OCI-M2 (cell line): ENCODE measurements around the gene AIFM1.

Source experiments
- DNase-seq: peaks from one replicate; lab custom pipeline; 2025; ENCODE audit not compliant: unreplicated experiment; lab: John Stamatoyannopoulos, UW

The AIFM1 gene

DNA sequence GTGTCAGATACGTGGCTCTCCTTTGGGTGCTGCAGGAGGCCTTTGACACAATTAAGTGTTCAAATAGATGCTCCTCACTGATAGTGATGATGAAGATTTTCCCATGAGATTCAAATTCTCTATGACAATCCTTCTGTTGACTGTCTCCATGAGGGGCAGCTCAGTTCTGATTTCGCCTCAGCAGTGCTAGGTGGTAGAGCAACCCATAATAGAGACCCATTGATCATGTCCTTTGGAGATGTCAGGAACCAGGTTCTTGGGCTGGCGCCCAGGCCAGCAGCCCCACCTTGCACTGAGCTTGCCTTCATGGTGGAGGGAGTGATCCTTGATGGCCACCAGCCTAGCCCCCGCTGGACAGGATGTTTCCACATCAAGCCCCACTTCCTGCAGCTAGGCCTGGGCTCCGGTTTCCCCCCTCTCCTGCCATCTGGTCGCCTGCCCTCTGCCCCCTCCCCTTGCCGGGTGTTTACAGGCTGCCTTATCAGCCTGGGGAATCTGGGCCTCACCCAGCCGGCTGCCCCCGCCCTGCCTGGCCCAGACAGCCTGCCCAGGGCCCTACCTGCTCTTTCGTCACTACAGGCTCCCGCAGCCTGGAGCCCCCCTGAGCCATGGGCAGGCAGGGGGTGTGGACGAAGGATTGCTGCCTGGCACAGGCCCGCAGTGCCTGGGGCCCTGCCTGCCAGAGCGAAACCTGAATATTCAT, 68.0 kb downstream of the AIFM1 start:
- no peak for DNase-seq

DNA sequence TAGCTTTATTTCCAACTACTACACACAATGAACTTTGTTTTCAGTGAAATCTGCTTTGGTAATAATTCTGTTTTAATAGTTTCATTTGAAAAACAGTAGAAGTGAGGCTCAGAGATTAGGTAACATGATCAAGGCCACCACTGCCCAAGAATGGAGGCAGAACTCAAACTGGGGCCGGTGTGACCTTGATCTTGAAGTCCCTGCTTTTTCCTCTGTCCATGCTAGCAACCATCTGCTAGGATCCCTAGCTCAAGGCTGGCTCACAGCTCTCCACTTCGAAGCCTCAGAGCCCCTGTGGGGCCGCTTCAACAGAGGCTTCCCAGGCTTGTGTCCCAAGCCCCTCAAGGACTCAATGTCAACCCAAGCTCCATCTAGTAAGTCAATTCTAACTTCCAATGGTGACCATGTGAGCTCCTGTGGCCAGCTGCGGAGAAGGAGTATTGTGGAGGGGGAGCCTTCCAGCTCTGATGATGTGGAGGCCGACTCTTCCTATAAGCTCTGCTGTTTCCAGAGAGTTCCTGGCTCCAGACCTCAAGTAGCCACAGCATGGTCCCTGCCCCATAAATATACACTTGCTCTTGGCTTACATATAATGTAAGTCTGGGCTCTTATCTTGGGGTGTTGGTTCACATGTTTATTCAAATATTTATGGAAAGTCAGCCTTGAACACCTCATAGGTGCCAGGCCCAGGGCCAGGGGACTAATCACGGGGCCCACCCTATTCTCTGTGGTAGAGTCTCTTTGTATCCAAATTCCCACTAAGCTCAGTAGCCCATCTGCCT, 70.2 kb downstream of the AIFM1 start:
- DNase-seq = no peak

- no peak for DNase-seq
These were observed 70.9 kb downstream of the AIFM1 start for GRCh38 chrX:130094696-130095095.

DNA sequence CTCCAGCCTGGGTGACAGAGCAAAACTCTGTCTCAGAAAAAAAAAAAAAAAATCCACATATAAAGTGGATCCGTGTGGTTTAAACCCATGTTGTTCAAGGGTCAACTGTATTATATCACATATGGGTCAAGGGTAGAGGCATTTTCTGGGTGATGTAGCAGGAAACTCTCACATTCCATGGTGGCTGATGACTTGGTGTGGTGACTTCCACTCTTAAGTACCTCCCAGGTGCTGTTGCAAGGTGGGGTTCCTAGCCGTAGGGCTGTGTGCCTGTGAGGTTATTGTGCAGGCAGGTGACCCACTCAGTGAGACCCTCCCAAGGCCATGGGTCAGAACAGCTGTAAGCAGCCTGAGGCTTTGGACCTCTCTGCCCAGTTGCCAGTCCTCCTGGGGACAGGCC, 72.4 kb downstream of the AIFM1 start:
- no peak for DNase-seq

GRCh38 chrX:130091980-130092522, 73.6 kb downstream of the AIFM1 start:
- DNase-seq = no peak

DNA sequence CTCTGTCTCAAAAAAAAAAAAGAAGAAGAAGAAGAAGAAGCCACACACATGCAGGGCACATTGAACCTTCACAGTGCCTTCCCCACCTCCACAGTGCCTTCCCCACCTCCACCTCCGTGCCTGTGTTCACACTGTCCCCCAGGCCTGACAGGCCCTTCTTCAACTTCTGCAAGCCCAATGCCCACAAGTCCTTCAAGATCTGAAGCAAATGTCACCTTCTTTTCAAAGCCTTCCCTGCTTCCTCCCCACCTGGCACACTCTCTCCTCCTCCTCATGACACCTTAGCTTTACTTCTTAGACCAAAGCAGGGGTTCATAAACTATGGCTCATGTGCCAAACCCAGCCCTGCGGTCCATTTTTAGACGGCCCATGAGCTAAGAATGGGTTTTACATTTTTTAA, 75.3 kb downstream of the AIFM1 start:
- DNase-seq = no peak

DNA sequence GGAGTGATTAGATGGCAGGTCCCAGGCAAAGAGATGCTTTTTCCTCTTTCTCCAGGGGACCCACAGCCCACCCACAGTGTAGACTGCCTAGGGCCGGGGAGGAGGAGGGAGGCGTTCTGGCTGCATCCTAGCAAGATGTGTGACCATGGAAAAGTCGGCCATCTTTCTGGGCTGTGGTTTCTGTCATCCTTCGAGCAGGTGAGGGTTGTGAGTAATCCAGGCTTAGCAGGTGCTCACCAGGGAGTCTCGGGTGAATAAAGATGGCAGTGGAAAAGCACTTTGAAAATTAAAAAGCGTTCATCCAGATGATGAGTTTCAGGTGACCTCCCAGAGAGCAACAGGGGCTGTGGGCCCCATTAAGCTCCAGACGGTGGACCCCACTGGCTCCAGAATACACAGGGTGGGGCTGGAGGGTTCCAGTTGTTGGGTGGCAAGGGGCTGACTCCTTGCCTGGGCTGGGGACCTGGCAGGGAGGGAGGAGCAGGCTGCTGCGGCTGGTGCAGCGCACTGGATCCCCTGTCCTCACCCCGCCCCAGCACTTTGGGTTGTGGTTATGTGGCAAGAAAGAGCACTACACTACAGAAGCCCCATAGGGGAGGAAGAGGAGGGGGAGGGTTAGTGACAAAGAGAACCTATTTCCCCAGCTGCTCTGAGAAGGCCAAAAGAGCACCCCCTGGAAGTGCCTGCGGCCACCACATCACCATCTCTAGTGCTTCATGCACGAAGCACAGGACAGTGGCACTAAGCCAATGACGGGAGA, 79.0 kb downstream of the AIFM1 start:
- no peak for DNase-seq

DNA sequence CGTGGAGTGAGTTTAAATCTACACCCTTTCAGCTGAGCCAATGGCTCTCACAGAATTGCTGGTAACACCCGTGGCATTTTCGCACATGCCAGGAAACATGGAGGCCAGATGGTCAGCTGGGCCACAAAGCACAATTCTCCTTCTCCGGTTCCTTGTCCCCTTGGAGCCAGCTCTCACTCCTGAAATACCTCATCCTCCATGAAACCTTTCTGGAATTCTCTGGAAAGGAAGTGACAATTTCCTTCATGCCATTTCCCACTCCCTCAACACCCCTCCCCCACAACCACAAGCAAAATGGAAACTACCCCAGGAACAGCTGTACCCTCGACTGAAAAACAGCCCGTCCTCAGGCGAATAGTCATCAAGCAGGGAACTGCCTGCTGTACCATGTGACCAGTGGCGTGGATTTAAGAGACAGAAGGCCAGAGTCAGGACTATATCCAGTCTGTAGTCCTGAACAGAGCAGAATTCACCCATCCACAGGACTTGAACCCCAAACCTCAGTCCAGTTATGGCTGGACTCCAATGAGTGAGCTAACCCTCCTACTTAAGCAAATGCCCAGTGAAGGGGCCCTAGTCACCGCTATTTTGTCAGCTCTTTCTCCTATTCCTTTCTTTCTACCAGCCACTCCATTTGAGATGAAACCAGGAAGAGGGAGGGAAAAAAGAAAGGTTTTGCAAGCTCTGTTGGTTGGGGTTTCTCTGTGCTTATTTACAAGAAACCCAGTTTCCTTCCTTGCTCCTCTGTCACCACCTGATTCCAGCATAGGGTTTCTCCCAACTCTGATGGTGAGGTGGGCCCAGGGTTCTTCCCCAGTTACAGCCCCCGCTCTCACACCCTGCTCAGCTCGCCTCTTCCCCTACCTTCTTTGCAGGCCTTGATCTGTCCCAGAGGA, 79.8 kb downstream of the AIFM1 start:
- DNase-seq = no peak

DNA sequence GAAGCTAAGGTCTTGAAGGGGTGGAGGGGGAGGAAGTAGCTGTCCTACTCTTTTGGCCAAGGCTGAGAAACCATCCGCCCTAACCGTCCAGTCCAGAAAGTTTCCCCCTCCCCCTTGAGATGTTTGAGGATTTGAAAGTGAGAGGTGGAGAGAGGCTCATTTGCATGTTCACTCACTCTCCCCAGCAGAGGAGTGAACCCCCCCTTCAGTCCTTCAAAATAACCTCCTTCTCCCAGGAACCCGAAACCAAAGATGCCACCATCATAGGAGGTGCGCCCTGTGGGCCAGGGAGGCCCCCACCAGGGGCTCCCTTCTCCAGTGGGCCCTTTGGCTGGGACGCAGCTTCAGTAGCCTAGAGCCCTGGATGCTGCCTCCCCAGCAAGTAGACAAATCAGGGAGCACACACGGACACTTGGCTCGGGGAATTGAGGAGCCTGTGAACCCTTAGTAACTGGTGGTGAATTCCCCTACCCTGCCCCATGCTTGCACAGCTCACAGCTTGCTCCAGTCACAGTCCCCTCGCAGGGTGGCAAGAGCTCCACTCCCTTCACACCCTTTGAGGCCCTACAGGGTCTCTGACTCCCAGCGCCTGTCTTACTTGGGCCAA, 80.9 kb downstream of the AIFM1 start:
- DNase-seq = no peak

GRCh38 chrX:130083656-130084382, 81.8 kb downstream of the AIFM1 start:
- DNase-seq = no peak

DNA sequence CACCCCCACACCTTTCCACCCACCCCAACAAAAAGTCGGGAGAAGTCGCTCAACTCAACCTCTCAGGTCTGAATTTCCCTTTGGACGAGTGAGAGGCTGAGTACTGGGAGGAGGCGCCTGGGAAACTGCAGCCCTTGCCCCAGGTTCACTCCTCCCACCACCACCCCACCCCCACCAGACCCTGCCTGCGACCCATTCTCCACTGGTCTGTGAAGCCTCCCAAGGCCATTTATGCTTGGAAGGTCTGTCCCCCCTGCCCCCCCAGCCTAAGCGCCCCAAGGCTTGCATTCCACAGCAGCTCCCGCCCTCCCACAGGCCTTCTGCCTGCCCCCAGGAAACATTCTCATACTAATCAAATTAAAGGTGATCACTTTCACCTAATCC, 82.5 kb downstream of the AIFM1 start:
- DNase-seq = no peak

- DNase-seq = no peak
These were observed 83.2 kb downstream of the AIFM1 start for GRCh38 chrX:130082244-130083106.

GRCh38 chrX:130081421-130082045, 84.1 kb downstream of the AIFM1 start:
- no peak for DNase-seq

GRCh38 chrX:130080791-130081367, 84.8 kb downstream of the AIFM1 start:
- no peak for DNase-seq

DNA sequence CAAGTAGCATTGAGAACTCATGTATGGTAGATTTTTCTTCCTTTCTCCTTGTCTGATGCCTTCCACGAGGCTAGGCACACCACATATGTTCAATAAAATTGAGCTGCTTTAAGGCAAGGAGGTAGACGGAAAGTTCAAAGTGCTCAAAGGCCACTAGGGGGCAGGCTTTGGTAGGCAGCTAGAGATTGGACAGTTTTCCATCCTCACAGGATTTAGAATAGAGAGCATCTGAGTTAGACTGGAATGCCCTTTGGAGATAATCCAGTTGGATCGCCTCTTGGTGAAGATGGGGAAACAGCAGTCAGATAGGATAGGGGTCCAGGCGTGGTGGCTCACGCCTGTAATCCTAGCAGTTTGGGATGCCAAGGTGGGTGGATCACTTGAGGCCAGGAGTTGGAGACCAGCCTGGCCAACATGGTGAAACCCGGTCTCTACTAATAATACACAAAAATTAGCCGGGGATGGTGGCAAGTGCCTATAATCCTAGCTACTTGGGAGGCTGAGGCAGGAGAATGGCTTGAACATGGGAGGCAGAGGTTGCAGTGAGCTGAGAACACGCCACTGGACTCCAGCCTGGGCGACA, 85.7 kb downstream of the AIFM1 start:
- no peak for DNase-seq
